Smooth muscle cell (in vitro differentiated cells): ENCODE results near the gene DGKI. TPM values are rescaled to one million over a fixed set of nuclear protein-coding genes. Genes with fewer than 3 reads are reported as not detected.

ENCODE experiments used
- DNase-seq: peaks from one replicate; lab custom pipeline; 2025; ENCODE audit not compliant: unreplicated experiment; lab: John Stamatoyannopoulos, UW
- H2AFZ ChIP-seq: fragments of 200-600 bp; sonication (generic); 2 replicates; pipeline ENCODE4 v1.6.0; 2016; ENCODE audit warnings: antibody characterized with exemption, low read depth, mild to moderate bottlenecking
- H3F3A ChIP-seq: fragments of 200-600 bp; sonication (generic); 2 replicates; pipeline ENCODE4 v1.6.0; 2017; ENCODE audit warnings: antibody characterized with exemption, low read depth
- H3K27ac ChIP-seq: fragments of 200-600 bp; sonication (generic); 2 replicates; pipeline ENCODE4 v1.5.1; 2016; ENCODE audit warnings: low read depth, mild to moderate bottlenecking
- H3K27me3 ChIP-seq: fragments of 200-600 bp; sonication (generic); 2 replicates; pipeline ENCODE4 v1.6.1; 2016; ENCODE audit warnings: low read depth, mild to moderate bottlenecking
- H3K36me3 ChIP-seq: fragments of 200-600 bp; sonication (generic); 2 replicates; pipeline ENCODE4 v1.5.1; 2016; ENCODE audit warnings: low read depth
- H3K4me1 ChIP-seq: fragments of 200-600 bp; sonication (generic); 2 replicates; pipeline ENCODE4 v1.5.1; 2016; ENCODE audit warnings: low read depth
- H3K4me2 ChIP-seq: fragments of 200-600 bp; sonication (generic); 2 replicates; pipeline ENCODE4 v1.6.0; 2016; ENCODE audit warnings: mild to moderate bottlenecking
- H3K4me3 ChIP-seq: fragments of 200-600 bp; sonication (generic); 2 replicates; pipeline ENCODE4 v1.5.1; 2016; ENCODE audit warnings: mild to moderate bottlenecking
- H3K79me2 ChIP-seq: fragments of 200-600 bp; sonication (generic); 2 replicates; pipeline ENCODE4 v1.6.0; 2016; ENCODE audit warnings: low read depth, mild to moderate bottlenecking
- H3K9ac ChIP-seq: fragments of 200-600 bp; sonication (generic); 2 replicates; pipeline ENCODE4 v1.6.0; 2016; ENCODE audit warnings: low read depth
- H3K9me3 ChIP-seq: fragments of 200-600 bp; sonication (generic); replicated peaks from 2 replicates; pipeline ENCODE4 v1.5.1; 2016; ENCODE audit warnings: low read depth
- H4K20me1 ChIP-seq: fragments of 200-600 bp; sonication (generic); 2 replicates; pipeline ENCODE4 v1.6.0; 2016; ENCODE audit warnings: low read depth
- CTCF ChIP-seq: fragments of 200-600 bp; sonication (generic); IDR thresholded peaks from 2 replicates; pipeline ENCODE4 v1.5.1; 2017; ENCODE audit warnings: borderline replicate concordance, mild to moderate bottlenecking, antibody characterized with exemption; ENCODE audit not compliant: insufficient read depth, poor library complexity, severe bottlenecking
- WGBS: methylation state at CpG from one replicate; pipeline ENCODE4 v1.1.7; 2016; ENCODE audit warnings: low lambda C conversion rate; 5-methylcytosine and 5-hydroxymethylcytosine counted together
- polyA plus RNA-seq: library from polyadenylated mRNA; unstranded; fragments of >200 nt; fragmentation: Nextera tagmentation; extraction: Ambion mirVana; gene quantifications from 2 replicates; pipeline ENCODE4 v1.2.1, GENCODE V29; 2016
- total RNA-seq: library from RNA; depleted of rRNA; stranded (reverse); fragments of >200 nt; gene quantifications from 2 replicates; pipeline ENCODE4 v1.2.3, GENCODE V29; 2014

DGKI gene
- total and polyA plus RNA-seq, 2 experiments from 2014 or later = 2.5 to 6.2 TPM

GRCh38 chr7:137795211-137795610 lies 51.6 kb downstream of the DGKI start:
- Histone ChIP-seq H3K9me3 (no peaks in the 10 kb centered on the region), H2AFZ (no peak overlapping the region), H3K4me2 (no peak overlapping the region), H3K4me1 (no peaks in the 10 kb centered on the region), H4K20me1 (no peaks in the 10 kb centered on the region), H3K9ac (no peak overlapping the region), H3K79me2 (no peaks in the 10 kb centered on the region), H3K36me3 (no peaks in the 10 kb centered on the region), H3K4me3 (no peak overlapping the region), H3F3A (no peaks in the 10 kb centered on the region), H3K27me3 (no peaks in the 10 kb centered on the region), H3K27ac (no peak overlapping the region)
- 91% methylated on average over 4 of the region's 4 CpGs for WGBS
- no peak for TF ChIP-seq CTCF
- DNase-seq = no peak

- no peak for TF ChIP-seq CTCF
- H3K9ac ChIP-seq = no peak overlapping the region
Observed at GRCh38 chr7:137791930-137792329, 54.8 kb downstream of the DGKI start.

GRCh38 chr7:137790828-137791227 lies 55.9 kb downstream of the DGKI start:
- Histone ChIP-seq H4K20me1 (no peaks in the 10 kb centered on the region), H3K4me2 (no peak overlapping the region), H3K79me2 (no peaks in the 10 kb centered on the region), H3K4me3 (no peak overlapping the region), H3K36me3 (no peaks in the 10 kb centered on the region), H2AFZ (no peak overlapping the region), H3F3A (no peaks in the 10 kb centered on the region), H3K4me1 (no peaks in the 10 kb centered on the region), H3K27ac (no peak overlapping the region), H3K9ac (no peak overlapping the region), H3K27me3 (no peaks in the 10 kb centered on the region), H3K9me3 (no peaks in the 10 kb centered on the region)
- DNase-seq = no peak
- no peak for TF ChIP-seq CTCF

More at GRCh38 chr7:137791930-137792329, 54.8 kb downstream of the DGKI start:
- Histone ChIP-seq H2AFZ (no peak overlapping the region), H4K20me1 (no peaks in the 10 kb centered on the region), H3K4me2 (no peak overlapping the region), H3K36me3 (no peaks in the 10 kb centered on the region), H3F3A (no peaks in the 10 kb centered on the region), H3K27me3 (no peaks in the 10 kb centered on the region), H3K4me3 (no peak overlapping the region), H3K9me3 (no peaks in the 10 kb centered on the region), H3K27ac (no peak overlapping the region), H3K79me2 (no peaks in the 10 kb centered on the region), H3K4me1 (no peaks in the 10 kb centered on the region)
- no peak for DNase-seq
- 82% methylated on average over 2 of the region's 2 CpGs for WGBS

- Histone ChIP-seq H4K20me1 (no peaks in the 10 kb centered on the region), H3K79me2 (no peaks in the 10 kb centered on the region), H3K27me3 (no peaks in the 10 kb centered on the region), H3K4me2 (no peak overlapping the region), H3F3A (no peaks in the 10 kb centered on the region), H3K36me3 (no peaks in the 10 kb centered on the region), H2AFZ (no peak overlapping the region), H3K9me3 (no peaks in the 10 kb centered on the region), H3K9ac (no peak overlapping the region), H3K27ac (no peak overlapping the region), H3K4me1 (no peaks in the 10 kb centered on the region), H3K4me3 (no peak overlapping the region)
- 87% methylated on average over 4 of the region's 4 CpGs for WGBS
- no peak for TF ChIP-seq CTCF
- no peak for DNase-seq
Observed at GRCh38 chr7:137789215-137789882, 57.4 kb downstream of the DGKI start.
